Panc1 (cell line): ENCODE results near the gene SGSM1.

ENCODE experiments used
- CTCF ChIP-seq: fragments of 450-650 bp; IDR thresholded peaks from 2 replicates; pipeline ENCODE4 v1.5.1; 2017; ENCODE audit warnings: mild to moderate bottlenecking
- TCF7L2 ChIP-seq: IDR thresholded peaks from 2 replicates; pipeline ENCODE4 v1.6.1; 2011; ENCODE audit warnings: mild to moderate bottlenecking, low read depth, low read length, inconsistent platforms

DNA sequence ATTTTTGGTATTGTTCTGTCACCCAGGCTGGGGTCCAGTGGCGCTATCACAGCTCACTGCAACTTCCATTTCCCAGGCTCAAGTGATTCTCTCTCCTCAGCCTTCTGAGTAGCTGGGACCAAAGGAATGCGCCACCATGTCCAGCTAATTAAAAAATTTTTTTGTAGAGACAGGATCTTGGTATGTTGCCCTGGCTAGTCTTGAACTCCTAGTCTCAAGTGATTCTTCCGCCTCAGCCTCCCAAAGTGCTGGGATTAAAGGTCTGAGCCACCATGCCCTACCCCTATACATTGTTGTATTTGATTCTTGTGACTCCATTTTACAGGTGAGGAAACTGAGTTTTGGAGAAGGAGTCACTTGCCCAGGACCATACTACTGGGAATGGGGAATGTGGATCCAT, 158.4 kb downstream of the SGSM1 start:
- TF ChIP-seq CTCF (no peak), TCF7L2 (no peak)
